ENCODE measurements around the gene LDAH. TPM values are rescaled to one million over a fixed set of nuclear protein-coding genes. Genes with fewer than 3 reads are reported as not detected.
"Not testable (repeated sequence)": the region's sequence is repeated elsewhere in the genome, so short reads cannot be mapped to it uniquely, and the experiment has no call there.

Gene LDAH
- total RNA-seq, 1 donor from 2014 or later = 5.4 TPM

DNA sequence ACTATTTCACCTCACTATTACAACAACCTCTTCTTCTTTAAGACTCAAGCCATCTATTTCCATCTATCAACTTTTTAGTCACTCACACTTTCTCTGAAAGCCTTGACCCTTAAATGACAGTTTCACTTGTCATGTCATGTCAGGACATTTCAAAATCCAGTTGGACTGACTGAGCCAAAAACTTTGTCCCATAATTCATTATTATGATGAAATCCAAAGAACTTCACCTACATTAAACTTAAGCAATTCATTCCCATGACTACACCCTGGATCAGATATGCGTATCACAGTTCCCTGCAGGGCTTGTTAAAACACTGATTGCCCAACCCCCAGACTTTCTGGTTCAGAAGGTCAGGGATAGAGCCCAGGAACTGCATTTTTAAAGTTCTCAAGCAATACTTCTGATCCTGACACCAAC, 26.5 kb downstream of the LDAH start:
- no peak for DNase-seq
- no peak for ATAC-seq
- intact Hi-C loops (cut with micrococcal nuclease) = no loop called here

DNA sequence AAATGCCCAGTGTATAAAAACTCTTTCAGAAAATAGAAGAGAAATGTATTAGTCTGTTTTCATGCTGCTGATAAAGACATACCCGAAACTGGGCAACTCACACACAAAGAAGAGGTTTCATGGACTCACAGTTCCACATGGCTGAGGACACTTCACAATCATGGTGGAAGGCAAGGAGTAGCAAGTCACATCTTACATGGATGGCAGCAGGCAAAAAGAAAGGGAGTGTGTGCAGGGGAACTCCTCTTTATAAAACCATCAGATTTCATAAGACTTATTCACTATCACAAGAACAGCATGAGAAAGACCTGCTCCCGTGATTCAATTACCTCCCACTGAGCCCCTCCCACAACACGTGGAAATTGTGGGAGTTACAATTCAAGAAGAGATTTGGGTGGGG, 29.0 kb downstream of the LDAH start:
- ATAC-seq; intact Hi-C loops (cut with micrococcal nuclease); DNase-seq: not testable (repeated sequence)

DNA sequence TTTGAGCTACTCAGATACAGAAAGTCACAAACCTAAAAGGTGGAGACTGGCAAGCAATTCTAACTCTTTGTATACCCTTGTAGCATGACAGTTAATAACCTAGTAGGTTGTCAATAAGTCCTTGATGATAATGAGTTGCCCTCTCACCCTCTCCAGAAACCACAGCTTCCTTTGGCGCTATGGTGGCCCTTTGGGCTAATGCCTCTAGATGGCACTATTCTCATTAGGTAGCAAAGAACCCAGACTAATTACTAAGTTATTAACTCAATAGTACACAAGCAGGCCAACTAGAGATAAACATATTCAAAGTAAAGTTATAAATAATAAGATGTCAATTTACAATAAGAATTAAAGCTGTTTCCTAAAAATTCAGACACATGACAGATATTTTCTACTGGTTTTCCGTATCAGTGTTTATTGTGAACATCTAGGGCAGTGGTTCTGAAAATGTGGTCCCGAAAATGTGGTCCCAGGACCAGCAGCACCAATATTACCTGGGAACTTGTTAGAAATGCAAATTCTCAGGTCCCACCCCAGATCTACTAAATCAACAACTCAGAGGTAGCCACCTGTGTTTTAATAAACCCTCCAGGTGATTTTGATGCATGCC, 41.1 kb downstream of the LDAH start:
- DNase-seq (no peak), ATAC-seq (no peak)
- intact Hi-C loops (cut with micrococcal nuclease) = no loop called here

DNA sequence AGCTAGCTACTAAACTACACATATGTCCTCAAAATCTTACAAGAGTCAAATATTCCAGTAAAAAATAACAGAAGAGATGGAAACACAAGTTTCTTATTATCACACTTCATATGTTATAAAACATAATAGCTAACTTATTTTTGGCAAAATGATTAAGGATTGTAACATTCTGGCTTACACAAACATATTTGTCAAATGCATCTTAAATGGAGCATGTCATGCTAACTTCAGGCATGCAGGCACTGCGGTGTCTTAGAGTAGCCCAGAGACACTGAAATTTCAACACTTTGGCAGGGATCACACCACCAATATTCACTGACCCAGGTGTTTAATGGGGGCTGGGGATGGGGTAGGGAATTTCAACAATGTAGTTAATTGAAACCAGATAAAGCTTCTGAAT, 51.6 kb downstream of the LDAH start:
- intact Hi-C loops (cut with micrococcal nuclease) = no loop called here
- no peak for ATAC-seq
- DNase-seq = no peak

DNA sequence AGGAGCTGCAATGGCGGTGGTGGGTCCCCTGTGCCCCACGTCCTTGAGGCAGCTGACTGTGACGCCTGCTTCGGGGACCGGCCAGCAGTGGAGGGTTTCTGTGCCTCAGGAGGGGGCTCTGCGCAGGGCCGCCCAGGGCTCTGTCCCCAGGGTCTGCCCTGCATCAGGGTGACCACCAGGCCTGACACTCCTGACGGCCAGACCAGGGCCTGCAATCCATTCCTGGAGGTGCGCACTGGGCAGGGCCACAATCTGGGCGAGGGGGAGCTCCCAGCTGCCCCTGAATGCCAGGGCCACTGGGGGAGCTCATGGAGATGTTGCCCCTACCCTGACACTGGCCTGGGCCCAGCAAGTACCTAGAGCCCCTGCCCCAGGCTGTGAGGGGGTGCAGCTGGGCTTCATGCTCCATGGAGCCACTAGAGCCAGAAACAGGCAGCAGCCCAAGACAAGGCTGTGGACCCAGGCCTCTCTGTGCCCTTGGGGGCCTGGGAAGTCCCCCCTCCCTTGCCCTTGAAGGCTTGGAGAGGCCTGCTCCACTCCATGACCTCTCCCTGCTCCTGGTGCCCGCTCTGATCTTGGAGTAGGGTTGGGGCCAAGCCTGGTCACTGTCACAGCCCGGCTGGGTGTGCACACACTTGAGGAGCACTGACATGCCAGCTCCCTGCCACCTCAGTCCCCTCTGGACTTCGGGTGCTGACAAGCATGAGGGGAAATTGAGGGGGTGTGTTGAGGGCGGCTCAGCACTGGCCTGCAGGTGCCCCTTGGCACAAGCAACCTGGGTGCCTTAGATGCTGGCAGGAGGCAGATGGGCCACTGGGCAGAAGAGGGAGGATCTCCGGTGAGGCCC, 55.9 kb downstream of the LDAH start:
- ATAC-seq = no peak
- intact Hi-C loops (cut with micrococcal nuclease) = no loop called here

DNA sequence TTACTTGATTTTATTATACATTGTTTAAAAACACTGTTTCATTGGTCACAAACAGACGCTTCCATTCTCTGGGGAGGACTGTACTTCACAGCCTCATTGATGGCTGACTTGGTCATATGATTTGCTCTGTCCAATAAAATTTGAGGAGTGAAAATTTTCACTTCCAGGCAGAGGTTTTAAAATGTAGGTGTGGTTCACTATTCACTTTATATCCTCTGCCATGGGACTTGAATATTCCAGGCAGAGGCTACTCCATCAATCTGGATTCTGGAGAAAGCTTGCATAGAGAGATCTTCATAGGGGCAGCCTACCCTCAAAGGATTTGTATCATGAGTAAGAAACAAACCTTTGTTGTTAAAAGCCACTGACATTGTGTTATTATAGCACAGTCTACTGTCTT, 56.7 kb downstream of the LDAH start:
- intact Hi-C loops (cut with micrococcal nuclease) = no loop called here
- DNase-seq (no peak), ATAC-seq (no peak)

More for the DNA sequence above, 55.9 kb downstream of the LDAH start:
- DNase-seq = peak; percentile 23

DNA sequence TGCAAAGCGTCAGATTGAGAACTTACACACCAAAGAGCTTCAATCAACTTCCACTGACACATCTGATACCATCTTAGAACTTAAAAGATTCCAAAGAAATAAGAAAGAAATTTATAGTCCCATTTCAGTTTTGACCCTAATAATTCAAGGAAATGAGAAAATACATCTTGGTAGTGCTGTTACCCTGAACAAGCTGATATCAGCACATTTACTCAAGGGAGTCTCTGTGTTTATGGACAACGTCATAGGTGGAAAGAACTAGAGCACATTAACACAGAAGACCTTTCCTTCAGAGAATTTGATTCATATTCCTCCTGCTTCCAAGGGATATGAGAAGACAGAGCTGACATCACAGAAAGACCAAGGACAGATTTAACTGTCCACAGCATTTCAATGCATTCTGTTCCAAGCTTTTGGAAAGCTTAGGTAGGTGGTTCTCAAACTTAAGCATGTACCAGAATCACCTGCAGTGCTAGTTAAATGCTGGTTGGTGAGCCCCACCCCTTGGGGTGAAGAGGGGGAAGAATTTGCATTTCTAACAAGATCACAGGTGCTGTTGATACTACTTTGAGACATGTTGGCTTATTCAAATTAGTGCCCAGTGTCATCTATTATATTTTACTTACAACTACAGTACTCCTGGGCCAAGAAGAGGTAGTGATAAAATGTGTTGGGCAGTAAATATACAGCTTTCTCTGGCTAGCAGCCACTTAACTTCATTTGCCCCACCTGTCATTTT, 59.8 kb downstream of the LDAH start:
- DNase-seq (no peak), ATAC-seq (no peak)
- intact Hi-C loops (cut with micrococcal nuclease) = no loop called here

DNA sequence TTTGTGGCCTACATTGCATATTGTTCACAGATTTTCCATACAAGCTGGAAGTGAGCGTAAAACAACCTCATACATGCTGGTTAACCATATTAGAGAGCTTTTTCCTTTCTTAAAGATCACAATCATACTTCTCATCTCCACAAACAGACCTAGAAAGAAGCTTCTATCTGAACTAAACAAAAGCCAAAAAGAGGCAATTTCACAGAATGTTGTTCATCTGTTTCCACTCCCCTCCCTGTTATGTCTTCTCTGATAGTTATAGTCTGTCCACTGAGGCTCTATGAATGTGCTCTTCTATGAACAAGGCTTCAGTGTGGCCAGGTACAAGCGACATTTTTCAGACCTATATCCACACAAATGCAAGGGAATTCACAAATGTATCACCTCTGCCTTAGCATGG, 63.4 kb downstream of the LDAH start:
- DNase-seq = no peak
- ATAC-seq = no peak
- intact Hi-C loops (cut with micrococcal nuclease) = no loop called here

DNA sequence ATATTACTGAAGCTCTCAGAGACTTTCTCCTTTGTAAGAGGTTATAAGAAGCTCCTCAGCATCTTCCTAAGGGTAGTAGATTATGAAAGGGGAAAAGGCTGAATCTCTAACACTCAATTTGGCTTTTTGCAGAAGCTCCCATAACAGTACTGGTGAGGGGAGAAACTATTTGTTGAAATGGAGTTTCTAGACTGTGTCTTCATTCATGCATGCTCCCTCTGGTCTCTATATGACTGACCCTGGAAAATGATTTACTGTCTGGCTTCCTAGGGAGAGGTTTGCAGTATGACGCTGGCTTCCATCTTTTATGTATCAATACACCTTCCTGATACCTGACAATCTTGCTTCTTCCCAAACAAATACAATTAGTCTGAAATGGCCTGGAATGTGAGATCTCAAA, 63.9 kb downstream of the LDAH start:
- no peak for DNase-seq
- no peak for ATAC-seq
- intact Hi-C loops (cut with micrococcal nuclease) = no loop called here

DNA sequence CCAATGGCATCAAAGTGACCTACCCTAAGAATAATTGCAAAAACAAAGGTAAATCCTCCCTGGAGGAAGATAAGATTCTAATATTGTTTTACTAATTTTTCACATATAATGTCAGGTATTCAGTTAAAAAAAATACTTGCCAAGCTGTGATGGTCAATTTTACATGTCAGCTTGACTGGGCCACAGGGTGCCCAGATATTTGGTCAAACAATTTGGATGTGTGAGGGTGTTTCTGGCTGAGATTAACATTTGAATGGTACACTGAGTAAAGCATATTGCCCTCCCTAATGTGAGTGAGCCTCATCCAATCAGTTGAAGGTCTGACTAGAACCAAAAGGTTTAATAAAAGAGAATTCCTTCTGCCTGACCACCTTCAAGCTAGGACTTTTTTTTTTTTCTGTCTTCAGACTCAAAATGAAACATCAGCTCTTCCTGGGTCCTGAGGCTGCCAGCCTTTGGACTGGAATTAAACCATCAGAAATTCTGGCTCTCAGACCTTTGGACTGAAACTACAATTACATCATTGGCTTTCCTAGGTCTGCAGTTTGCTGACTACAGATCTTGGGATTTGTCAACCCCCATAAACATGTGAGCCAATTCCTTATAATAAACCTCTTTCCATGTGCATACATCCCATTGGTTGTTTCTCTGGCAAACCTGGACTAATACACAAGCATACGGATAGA, 65.4 kb downstream of the LDAH start:
- DNase-seq (no peak), ATAC-seq (no peak)
- intact Hi-C loops (cut with micrococcal nuclease) = no loop called here

DNA sequence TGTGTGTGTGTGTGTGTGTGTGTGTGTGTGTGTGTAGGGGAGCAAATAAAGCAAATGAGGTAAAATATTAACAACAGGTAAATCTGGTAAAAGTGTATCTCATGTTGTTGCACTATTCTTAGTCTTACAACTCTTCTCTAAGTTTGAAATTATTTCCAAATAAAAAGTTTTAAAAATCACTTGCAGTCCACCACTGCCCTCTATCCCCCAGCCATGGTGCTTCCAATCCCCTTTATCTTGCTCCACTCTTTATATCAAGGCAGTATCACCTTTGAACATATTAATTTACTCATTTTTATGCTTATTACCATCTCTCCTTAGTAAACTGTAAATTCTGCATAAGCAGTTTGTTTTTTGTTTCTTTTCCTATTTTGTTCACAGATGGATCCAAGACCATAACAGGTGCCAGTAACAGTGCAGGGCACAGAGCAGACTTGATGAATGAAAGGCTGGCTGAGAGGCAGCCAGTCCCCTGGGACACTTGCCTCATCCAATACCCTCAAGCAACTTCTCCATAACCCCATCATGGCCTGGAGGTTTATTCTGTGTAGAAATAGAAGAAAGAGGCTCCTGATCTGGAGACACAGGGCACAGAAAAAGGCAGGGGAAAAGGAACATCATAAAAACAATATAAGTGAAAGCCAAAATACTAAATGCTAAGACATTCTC, 67.6 kb downstream of the LDAH start:
- DNase-seq (no peak), ATAC-seq (no peak)
- intact Hi-C loops (cut with micrococcal nuclease) = no loop called here

DNA sequence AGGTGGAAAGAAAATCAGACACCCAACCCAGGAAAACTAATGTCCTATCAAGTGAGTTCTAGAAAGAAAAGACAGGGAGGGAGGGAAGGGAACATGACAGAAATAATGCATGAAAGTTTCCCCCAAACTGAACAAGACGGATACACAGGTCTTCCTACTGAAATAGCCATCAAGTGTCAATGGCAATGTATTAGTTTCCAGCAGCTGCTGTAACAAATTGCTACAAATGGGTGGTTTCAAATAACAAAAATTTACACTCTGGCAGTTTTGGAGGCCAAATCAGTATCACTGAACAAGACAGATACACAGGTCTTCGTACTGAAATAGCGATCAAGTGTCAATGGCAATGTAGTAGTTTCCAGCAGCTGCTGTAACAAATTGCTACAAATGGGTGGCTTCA, 70.6 kb downstream of the LDAH start:
- intact Hi-C loops (cut with micrococcal nuclease) = no loop called here
- no peak for ATAC-seq
- no peak for DNase-seq

DNA sequence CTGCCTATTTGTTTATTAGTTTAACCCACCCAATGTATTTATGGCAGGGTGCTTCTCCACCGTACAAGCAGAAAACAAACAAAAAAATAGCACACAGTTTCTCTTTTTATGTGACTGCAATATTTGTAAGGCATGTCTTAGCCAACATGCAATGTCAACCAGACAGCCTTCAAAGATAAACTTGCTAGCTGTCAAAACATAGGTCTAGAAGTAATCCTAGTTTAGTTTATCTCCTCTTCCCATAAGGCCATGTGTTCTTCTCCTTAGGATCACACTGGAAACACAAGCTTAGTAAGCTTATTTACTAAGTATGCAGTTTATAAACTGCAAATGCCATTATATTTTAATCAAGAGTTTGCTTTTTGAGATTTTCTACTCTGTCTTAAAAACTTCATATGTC, 75.6 kb downstream of the LDAH start:
- ATAC-seq (no peak), DNase-seq (no peak)
- intact Hi-C loops (cut with micrococcal nuclease) = no loop called here

DNA sequence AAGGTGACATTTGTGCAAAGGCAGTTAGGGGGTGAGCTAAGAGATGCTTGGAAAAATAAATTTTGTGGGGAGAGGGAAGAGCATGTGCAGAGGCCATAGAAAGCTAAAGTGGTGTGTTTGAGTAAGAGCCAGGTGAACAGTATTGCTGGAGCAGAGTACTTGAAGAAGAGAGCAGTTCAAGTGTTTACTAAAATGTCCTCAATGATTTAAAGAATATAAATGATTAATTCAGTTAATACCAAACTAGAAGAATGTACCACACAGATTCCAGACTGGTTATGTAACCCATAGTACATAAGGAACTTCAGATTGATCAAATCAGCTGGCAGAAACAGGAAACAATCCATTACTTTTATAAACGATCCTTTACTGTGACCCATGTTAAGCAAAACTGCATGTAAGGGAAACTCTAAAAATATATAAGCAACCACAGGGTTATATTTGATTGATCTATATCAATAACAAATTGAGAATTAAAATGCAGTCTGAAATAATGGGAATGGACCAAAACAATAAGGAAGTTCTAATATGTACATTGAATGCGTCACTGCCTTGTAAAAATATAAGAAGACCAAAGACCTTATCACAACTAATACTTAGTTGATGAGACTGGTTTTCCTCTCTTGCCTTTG, 76.9 kb downstream of the LDAH start:
- intact Hi-C loops (cut with micrococcal nuclease) = no loop called here
- ATAC-seq (no peak), DNase-seq (no peak)

DNA sequence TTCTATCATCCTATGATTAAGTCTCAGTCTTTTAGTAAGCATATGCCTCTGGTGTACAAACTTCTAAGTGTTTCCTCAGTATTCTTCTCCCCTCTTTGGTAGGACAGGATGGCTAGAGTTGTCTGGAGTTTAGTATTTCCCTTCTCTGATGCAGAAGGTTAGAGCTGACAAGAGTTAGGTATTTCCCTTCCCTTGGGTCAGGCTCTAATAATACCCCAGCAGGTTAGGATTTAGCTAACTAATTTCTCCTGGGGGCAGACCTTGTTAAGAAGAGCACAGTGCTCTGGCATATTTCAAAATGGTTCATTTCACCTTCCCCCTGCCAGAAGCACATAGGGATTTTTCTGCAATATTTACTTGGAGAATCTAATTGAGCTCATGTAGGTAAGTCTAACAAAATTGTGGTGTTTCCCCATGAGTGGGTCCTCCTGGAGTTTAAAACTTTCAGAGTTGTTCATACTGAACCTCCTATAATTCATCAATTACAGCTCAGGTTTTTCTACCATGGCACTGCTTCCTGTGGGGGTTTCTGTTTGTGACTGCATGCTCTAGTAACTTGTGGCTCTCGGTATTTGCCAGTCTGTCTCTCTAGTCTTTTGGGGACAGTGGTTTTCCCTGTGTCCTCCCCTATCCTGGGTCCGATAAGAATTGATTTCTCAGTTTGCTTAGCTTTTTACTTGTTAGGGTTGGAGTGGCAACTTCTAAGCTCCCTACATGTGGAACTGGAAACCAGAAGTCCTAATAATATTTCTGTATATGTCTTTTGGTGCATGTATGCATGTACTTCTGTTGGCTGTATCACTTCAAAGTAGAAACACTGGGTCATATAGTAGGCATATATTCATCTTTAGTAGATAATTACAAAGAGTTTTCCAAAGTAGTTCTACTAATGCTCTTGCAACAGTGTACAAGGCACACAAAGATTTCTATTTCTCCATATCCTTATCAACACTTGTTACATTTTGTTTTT, 78.2 kb downstream of the LDAH start:
- intact Hi-C loops (cut with micrococcal nuclease) = no loop called here
- no peak for ATAC-seq

DNA sequence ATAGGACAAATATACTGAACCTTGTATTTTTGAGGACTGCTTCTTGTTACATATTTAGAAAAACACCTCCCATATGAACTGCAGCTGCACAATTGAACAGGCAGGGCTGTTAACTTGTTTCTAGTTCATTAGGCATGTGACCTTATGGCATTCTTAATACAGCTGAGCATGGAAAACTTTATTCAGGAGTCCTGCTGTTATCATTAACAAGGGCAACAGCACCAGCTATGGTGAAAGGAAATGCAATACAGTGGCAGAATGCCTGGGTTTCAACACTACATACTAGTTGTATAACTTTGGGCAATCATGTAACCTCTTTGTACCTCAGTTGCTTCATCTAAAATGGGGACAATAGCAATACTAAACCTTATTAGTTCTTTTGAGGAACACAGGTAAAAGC, 84.1 kb downstream of the LDAH start:
- DNase-seq = no peak
- peak; percentile 50 for ATAC-seq
- intact Hi-C loops (cut with micrococcal nuclease) = no loop called here

More for the DNA sequence above, 78.2 kb downstream of the LDAH start:
- no peak for DNase-seq

DNA sequence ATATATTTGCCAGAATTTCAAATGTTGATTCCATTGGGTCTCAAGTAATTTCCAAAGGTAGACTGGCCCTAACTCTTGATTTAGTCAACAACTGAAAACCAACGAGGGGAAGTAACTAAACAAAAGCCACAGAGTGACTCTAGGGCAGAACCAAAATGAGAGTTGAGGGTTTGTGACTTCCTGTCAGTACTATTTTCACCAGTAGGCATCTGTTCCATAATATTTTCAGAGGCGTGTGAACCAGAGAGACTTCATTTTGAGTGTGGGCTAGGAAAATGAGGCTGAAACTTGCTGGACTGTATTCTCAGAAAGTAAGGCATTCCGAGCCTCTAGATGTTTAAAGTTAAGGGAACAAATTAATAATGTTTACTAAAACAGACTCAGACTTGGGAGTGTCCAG, 85.4 kb downstream of the LDAH start:
- DNase-seq = no peak
- no peak for ATAC-seq
- intact Hi-C loops (cut with micrococcal nuclease) = no loop called here
